GM21723 (cell line): ENCODE data around the gene SOS1.
"Not testable (repeated sequence)": the region's sequence is repeated elsewhere in the genome, so short reads cannot be mapped to it uniquely, and the experiment has no call there.

ENCODE experiments used
- ATAC-seq: cut with Tn5 transposase; IDR thresholded peaks from one replicate; pipeline ENCODE4 v1.9.1; 2021; ENCODE audit warnings: mild to moderate bottlenecking, moderate library complexity; ENCODE audit not compliant: unreplicated experiment

Gene SOS1

DNA sequence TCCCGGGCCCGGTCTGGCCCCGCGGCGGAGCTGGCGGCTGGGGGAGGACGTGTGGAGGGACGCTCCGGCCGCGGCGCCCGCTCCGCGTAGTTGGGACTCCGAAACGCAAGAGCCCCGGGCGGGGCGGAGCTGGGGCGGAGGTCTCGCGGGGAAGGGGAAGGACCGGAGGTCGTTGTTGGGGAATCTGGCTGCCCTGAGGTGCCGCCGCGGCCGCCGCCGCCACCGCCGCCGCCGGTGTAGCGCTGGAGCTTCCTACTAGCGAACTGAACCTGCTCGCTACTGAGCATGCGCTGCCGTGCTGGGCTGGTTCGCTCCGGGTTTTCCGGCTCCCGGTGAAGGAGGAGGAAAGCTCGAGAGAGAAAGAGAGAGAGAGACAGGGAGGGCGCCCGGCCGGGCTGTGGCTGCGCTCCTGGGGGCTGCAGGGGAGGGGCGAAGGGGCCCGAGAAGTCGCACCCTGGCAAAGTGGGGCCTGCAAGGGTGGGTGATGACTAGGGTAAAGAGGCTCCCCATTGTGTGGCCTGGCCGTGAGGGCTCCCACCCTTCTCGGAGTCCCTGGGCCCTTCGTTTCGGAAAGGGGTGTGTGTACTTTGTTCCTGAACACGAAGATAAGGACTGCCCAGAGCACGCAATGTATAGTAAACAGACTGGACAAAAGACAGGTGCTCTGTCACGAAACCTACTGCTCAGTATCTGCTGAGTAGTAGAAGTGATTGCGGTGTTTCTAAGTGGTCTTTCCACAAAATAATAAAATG is at the start of gene SOS1:
TSS of gene SOS1 (minus strand) at position 281 of the 752 bp plus-strand sequence. CDS start 629 bp downstream, outside the sequence.
- ATAC-seq, result peak; percentile 55

DNA sequence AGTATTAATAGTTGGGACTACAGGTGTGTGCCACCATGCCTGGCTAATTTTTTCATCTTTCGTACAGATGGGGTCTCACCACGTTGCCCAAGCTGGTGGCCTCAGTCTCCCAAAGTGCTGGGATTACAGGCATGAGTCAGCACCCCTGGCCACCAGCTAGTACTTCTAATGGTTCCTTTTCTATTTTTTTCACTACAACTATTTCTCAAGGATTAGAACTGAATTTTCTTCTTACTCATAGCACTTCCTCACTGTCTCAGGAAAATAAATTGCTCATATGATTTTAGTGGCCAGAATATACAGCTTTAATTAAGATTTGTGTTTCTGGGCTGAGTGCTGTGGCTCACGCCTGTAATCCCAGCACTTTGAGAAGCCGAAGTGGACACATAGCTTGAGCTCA is 43.2 kb upstream of the SOS1 start:
- no peak for ATAC-seq

DNA sequence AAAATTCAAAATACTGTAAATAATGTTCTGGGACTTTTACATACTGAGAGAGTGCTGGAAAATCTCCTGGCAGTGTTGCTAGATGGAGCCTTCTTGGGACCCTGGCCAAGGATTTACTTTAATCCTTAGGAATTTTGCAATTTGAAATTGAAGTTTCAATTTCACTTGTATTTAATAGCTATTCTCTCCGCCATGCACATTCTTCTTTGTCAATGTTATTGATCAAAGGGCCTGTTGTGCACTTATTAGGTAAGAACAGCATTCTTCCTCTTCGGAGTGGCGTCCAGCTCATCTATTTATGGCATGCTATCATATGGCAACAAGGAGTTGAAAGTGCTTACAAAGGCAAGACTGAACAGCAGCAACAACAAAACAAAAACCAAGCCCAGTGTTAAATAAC is 40.1 kb upstream of the SOS1 start:
- ATAC-seq, result no peak

- no peak for ATAC-seq
These were observed 38.4 kb upstream of the SOS1 start for GRCh38 chr2:39159283-39159682.

DNA sequence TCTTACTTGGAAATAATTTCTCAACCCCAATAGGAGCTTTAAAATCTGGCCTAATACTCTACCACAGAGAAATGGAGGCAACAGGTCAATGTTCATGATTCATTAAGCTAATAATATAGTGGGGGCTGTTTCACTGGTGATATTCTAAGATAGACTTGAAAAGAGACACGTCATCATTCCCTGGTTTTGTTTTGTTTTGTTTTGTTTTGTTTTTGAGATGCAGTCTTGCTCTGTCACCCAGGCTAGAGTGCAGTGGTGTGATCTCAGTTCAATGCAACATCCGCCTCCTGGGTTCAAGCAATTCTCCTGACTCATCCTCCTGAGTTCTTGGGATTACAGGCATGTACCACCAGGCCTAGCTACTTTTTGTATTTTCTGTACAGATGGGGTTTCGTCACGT is 37.5 kb upstream of the SOS1 start:
- no peak for ATAC-seq

DNA sequence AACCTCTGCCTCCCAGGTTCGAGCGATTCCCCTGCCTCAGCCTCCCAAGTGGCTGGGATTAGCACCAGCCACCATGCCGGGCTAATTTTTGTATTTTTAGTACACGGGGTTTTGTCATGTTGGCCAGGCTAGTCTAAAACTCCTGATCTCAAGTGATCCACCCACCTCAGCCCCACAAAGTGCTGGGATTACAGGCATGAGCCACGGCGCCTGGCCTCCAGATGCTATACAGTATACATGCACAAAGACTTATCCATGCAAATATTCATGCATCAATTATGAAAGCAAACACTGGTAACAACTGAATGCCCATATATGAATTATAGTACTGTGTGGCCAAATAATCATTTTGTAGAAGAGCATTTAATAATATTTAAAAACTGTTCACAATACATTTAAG is 36.0 kb upstream of the SOS1 start:
- no peak for ATAC-seq

GRCh38 chr2:39156107-39156506 is 35.3 kb upstream of the SOS1 start:
- no peak for ATAC-seq

DNA sequence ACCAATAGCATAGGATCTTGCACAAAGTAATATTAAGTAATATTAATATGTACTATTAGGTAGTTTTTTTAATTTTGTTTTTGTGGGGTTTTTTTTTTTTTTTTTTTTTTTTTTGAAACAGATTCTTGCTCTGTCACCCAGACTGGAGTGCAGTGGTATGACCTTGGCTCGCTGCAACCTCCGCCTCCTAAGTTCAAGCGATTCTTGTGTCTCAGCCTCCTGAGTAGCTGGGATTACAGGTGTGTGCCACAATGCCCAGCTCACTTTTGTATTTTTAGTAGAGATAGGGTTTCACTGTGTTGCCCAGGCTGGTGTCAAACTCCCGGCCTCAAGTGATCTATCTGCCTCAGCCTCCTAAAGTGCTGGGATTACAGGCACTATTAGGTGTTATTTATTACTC is 34.7 kb upstream of the SOS1 start:
- not testable (repeated sequence) for ATAC-seq

- no peak for ATAC-seq
These were observed 34.1 kb upstream of the SOS1 start for GRCh38 chr2:39154944-39155343.

DNA sequence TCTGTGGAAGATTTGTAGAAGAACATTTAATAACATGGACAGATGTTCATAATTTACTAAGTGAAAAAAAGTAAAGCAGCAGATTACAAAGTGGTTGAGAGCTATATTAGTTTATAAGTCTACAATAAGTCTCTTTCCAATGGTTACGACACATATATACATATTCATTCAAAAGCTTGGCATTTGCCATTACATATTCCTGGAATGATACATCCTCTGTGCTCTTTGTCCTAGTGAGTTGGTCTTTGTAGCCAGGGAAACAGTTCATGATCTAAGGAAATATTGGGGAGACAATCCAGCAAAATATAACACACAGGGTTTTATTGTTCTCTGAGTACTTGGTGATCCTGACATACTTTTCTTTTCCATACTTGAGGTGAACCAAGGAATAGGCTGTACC is 32.5 kb upstream of the SOS1 start:
- no peak for ATAC-seq

- ATAC-seq, result no peak
These were observed 31.7 kb upstream of the SOS1 start for GRCh38 chr2:39152504-39152903.

DNA sequence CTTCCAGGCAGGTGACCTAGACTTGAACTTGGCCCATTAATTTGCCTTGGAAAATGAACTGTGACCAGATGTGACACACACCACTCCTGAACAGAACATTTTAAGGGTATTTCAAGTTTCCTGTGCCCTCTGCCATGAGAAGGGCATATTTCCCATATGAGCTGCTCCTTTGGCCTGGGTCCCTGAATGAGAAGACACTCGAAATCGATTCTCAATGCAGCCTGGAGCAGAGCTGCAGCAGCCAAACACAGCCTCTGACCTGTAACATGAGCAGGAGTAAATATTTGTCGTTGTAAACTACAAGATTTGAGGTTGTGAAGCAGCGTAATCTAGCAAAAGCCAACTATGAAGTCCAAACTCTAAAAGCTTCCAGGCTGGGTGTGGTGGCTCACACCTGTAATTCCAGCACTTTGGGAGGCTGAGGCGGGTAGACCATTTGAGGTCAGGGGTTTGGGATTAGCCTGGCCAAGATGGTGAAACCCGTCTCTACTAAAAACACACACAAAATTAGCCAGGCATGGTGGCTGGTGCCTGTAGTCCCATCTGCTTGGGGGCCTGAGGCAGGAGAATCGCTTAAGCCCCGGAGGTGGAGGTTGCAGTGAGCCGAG is 30.1 kb upstream of the SOS1 start:
- no peak for ATAC-seq

GRCh38 chr2:39150102-39150562 is 29.3 kb upstream of the SOS1 start:
- ATAC-seq, result no peak

DNA sequence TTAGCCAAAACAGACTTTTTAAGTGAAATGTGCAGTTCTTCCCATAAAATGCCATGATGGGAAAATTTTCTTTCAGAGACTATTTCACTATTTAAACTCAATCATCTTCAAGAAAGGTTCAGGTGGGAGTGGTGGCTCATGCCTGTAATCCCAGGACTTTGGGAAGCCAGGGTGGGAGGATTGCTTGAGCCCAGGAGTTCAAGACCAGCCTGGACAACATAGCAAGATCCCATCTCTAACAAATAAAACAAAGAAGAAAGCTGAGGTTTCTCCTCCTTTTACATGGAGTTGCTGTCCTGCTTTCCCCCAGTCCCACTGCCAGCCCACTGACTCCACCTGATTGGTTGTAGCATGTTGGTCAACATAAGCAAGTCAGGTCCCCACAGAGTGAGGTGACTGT is 25.8 kb upstream of the SOS1 start:
- ATAC-seq, result no peak

- ATAC-seq, result no peak
These were observed 25.1 kb upstream of the SOS1 start for GRCh38 chr2:39145906-39146421.

GRCh38 chr2:39144416-39144815 is 23.6 kb upstream of the SOS1 start:
- no peak for ATAC-seq

GRCh38 chr2:39142904-39143605 is 22.2 kb upstream of the SOS1 start:
- ATAC-seq, result no peak

- peak; percentile 52 for ATAC-seq
These were observed 20.8 kb upstream of the SOS1 start for GRCh38 chr2:39141334-39142271.

DNA sequence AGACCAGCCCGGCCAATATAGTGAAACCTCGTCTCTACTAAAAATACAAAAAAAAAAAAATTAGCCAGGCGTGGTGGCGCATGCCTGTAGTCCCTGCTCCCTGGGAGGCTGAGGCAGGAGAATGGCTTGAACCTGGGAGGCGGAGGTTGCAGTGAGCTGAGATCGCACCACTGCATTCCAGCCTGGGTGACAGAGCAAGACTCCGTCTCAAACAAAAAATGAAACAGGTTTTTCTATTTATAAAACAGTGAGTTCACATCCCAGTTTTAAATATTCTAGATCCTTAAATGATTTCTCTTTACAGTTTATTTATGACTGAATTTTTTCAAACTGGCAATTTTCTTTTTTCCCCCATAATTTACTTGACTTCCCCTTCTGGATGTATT is 20.1 kb upstream of the SOS1 start:
- not testable (repeated sequence) for ATAC-seq

DNA sequence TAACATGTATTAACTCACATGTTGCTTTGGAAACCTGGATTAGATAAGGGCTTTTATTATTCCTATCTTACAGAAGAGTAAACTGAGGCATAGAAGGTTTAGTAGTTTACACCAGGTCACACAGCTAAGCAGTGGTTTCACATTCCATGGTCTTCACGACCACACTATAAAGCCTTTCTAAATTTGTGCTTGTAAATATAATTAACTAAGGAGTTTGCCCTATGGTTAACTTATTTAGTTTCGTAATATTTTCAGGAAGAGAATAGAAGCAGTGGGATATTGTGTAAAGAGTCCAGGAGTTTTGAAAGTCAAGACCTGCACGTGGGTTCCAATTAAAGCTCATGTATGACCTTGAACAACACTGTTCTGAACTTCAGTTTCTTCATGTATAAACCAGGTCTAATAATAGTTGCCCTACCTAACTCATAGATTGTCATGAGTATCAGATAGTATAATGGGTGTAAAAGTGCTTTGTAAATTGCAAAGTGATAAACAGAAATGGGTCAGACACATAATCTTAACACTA is 19.5 kb upstream of the SOS1 start:
- ATAC-seq, result no peak
